Activated T-helper 9 cell treated with anti-CD3 and anti-CD28 coated beads, Interleukin-2, amount 50 U/mL, for 16 hours (primary cell): ENCODE results near the gene RERE.

ENCODE experiments used
- DNase-seq: peaks from one replicate; pipeline ENCODE4 v3.0.0-alpha.2; 2020; ENCODE audit warnings: low read depth

RERE gene

GRCh38 chr1:8541961-8542521 is 275.4 kb downstream of the RERE start:
- DNase-seq, result no peak

GRCh38 chr1:8540971-8541370 is 276.5 kb downstream of the RERE start:
- DNase-seq, result no peak

DNA sequence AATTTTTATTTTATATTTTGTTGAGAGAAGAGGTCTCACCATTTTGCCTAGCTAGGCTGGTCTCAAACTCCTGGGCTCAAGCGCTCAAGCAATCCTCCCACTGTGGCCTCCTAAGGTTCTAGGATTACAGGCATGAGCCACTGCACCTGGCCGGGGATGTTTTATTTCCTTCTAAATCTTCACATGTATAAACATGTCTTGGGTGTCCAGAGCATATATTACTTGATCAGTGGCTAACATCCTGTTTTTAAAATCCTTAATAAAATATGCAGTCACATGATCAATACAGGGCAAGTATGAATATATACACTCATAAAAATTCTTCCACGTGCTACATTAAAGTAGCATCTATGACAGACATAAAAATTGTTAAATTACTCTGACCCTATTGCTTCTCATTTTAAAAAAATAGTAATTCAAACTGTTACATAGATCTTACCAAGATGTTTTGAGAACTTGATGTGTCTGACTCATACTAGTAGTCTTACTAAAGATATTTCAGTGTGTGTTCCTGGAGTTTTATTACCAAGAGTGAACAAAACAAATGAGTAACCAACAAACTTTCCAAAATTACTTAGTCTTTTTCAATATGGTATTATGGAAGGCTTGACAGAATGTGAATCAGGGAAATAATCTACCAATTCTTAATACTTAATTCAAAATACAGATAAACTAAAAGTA is 277.0 kb downstream of the RERE start:
- DNase-seq, result no peak

DNA sequence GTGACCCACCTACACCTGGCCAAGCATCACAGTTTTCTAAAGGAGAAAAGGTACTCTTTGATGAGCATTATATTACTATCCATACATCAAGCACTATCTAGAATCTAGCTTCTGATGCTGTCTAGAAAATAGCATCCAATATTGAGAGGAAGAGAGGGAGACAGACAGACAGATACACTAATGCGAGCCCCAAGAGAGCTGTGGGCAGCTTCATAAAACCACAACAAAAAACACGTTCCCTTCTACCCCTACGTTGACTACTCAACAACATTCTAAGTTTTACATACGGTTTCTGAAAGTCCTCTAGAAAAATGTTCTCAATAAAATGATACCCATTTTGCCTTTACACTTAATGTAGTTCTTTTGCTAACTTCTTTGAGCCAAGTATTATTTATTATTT is 277.8 kb downstream of the RERE start:
- no peak for DNase-seq

DNA sequence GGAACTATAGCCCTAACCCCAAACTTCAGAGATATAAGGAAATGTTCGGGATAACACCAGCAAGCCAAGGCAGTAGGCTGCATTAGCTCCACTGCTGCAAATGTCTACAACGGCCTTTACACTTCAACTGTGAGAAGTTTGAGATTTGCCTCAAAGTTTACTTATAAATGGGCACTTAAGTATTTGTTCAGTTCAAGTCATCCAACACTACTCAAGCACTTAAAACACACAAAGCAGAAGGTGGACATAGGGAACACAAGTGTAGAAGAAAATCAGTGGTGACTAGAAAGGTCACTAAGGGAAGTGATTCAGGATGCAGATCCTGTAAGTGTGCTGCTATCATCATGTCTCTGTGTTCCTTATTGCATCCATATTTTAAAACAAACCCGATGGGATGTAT is 278.9 kb downstream of the RERE start:
- DNase-seq, result no peak

- DNase-seq, result no peak
These were observed 279.4 kb downstream of the RERE start for GRCh38 chr1:8537991-8538390.

DNA sequence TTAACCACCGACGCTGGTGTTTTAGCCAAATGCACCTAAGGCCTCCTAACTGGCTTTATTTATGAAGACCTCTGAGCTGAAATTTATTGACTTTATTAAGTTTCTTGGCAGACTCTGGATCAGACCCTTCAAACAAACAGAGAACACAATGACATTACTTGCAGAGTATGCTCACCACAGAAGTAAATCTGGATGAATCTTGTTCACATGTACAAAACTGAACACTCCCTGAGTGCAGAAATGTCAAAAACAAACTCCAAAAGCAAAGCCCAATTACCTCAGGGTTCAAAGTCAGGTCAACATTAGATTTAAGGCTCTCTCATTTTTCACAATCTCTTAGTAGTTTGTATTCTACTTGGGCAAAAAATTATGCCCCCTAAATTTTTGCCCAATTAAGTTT is 280.9 kb downstream of the RERE start:
- DNase-seq, result no peak

- DNase-seq, result no peak
These were observed 283.5 kb downstream of the RERE start for GRCh38 chr1:8533907-8534306.

GRCh38 chr1:8533124-8533523 is 284.3 kb downstream of the RERE start:
- DNase-seq, result no peak

DNA sequence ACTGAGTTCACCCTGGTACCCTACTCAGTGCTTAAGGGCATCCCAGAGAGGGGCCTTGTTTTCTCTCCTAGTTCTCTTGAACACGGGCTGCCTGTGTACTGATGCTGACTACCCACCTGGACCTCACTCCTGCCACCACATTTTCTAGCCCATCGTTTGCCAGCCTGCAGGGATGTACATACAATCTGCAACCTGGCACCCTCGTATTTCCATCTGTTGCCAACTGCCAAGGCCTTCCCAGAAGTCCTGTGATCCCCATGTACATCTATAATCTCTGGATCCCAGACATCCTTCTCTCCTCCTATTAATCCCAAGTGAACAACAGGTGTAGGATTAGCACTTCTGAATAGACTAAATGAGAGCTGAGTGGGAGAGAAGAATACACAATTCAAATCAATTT is 287.5 kb downstream of the RERE start:
- no peak for DNase-seq

- DNase-seq, result no peak
These were observed 289.5 kb downstream of the RERE start for GRCh38 chr1:8527941-8528340.

DNA sequence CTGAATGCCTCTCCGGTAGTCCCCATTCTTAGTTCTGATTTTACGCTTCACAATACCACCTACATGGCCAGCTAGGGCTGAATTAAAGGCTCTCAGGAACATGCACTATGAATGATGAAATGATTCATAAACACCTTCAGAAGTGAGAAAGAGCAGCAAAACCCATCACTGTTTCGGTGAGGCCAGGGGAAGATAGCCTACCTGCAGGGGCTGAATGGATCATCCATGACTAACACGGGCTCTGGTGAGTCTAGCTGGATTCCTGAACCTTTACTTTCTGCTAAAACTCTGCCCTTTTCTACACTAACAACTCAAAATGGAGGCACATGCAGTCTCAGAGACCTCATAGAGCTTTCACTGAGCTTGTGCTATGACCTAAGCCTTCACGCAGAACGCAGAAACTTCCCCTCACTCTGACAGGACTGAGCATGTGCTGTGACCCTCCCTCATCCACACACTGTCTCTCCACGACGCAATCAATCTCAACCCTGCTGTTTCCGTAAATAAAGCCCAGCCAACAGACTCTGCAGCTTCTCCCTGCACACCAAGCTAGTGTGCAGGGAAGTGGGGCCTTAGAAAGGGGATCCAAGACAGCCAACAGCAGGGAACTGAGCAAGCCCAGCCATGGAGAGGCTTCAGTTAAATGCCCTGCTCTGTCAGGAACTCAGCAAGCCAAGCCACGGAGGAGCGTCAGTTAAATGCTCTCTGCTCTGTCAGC is 291.7 kb downstream of the RERE start:
- peak; percentile 50 for DNase-seq

- DNase-seq, result no peak
These were observed 292.3 kb downstream of the RERE start for GRCh38 chr1:8525216-8525557.

GRCh38 chr1:8524627-8525157 is 292.7 kb downstream of the RERE start:
- DNase-seq, result no peak

DNA sequence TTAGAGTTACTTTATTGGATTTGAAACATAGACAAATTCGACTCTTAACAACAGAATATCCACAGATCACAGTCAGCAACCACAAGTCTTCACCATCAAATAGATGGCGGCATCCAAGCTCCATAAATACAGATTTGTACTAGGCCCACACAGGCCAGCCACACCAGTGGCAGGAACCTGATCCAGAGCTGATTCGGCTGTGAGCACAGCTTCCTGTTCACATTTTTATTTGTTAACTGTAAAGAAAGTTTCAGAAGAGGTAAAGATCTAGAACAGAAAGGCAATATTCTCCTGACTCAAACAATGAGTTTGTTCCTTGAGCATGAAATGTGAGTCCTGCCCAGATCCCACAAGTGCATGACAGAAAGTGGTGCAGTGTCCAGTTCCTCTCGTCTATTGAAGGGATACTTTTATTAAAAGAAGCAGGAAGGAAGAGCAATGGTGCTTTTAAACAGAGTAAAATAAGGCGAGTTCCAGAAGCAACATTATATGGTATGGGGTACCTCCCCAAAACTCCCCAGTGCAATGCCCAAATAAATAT is 293.7 kb downstream of the RERE start:
- DNase-seq, result no peak

DNA sequence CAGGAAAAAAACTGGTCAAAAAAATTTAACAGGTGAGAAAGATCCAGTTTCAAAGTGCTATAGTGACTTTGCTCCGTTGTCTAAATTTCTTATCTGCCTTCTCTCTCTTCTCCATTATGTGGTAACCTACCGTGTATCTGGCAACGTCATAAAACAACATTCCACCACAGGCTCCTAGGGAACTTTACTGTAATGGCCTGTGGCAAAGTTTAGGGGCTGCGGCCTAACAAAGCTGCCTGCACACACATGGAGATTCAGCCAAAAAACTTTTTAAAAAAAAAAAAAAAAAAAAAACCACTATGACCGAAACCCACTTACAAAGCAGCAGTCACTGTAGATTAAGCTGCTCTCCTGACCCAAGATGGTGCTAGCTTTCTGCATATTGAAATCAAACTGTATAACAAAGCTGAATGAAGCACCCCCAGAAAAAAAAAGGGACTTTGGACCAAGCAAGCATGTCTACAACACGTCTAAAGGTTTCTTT is 296.9 kb downstream of the RERE start:
- no peak for DNase-seq

DNA sequence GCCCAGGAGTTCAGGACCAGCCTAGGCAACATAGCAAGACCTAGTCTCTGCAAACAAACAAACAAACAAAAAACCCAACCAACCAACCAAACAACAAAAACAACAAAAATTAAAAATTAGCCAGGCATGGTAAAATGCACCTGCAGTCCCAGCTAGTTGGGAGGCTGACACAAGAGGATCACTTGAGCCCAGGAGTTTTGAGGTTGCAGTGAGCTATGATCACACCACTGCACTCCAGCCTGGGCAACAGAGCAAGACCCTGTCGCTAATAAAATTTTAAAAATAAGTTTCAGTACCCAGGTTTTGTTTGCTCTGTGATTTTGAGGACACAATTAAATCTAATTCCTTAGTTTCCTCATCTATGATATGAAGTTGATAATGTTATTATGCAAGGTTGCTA is 298.3 kb downstream of the RERE start:
- no peak for DNase-seq

GRCh38 chr1:8518490-8518801 is 299.0 kb downstream of the RERE start:
- no peak for DNase-seq

GRCh38 chr1:8517661-8518489 is 299.6 kb downstream of the RERE start:
- DNase-seq, result no peak

DNA sequence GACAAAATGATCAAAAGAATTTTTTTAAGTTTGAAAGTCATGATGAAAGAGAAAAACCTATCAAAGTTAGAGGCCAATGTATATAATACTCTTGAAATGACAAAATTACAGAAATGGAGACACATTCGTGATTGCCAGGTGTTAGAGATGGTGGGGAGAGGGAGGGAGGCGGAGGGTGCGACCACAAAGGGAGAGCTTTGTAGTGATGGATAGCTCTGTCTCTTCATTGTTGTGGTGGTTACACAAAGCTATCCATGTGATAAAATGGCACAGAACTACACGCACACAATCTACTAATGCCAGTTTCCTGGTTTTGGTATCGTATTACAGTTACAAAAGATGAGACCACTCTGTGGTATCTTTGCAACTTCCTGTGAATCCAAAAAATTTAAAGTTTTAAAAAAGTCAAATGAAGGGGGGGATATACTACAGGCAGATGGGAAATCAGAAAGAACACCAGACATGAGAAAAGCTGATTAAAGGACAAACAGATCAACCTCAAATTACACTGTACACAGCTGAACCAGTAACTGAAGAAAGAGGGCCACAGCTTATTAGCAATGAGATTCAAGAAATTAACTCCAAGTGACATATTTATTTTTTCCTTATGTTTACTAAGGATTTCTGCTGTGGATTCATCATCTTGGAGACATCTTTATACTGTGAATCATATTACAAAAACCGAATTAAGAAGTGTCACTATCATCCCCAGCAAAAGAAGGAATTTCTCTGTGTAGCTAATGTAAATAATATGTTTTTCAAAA is 300.5 kb downstream of the RERE start:
- DNase-seq, result no peak

- DNase-seq, result no peak
These were observed 301.1 kb downstream of the RERE start for GRCh38 chr1:8516278-8516777.
